Measurements from ENCODE around the gene PCLO. TPM values are rescaled to one million over a fixed set of nuclear protein-coding genes. Genes with fewer than 3 reads are reported as not detected.

Gene PCLO
- total and polyA plus RNA-seq, 9 of the 15 experiments (the other 6 are each of a cell fraction or from before 2014, with no cell fraction given), result under 0.01 to 0.01 TPM; not detected in 7

- no peak for TF ChIP-seq FOS (IDR thresholded peaks at IDR 0.05; ENCODE audit: extremely low read depth, insufficient read length)
- TF ChIP-seq, protein P1, sequence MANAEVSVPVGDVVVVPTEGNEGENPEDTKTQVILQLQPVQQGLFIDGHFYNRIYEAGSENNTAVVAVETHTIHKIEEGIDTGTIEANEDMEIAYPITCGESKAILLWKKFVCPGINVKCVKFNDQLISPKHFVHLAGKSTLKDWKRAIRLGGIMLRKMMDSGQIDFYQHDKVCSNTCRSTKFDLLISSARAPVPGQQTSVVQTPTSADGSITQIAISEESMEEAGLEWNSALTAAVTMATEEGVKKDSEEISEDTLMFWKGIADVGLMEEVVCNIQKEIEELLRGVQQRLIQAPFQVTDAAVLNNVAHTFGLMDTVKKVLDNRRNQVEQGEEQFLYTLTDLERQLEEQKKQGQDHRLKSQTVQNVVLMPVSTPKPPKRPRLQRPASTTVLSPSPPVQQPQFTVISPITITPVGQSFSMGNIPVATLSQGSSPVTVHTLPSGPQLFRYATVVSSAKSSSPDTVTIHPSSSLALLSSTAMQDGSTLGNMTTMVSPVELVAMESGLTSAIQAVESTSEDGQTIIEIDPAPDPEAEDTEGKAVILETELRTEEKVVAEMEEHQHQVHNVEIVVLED (CRISPR knock-in tag; IDR thresholded peaks at IDR 0.05), result no peak
- no peak for TF ChIP-seq PHB (CRISPR knock-in tag; IDR thresholded peaks at IDR 0.05)
- TF ChIP-seq NFATC3 (IDR thresholded peaks at IDR 0.05), result no peak
- TF ChIP-seq SAFB (IDR thresholded peaks at IDR 0.05; ENCODE audit: borderline replicate concordance, low read depth, low read length), result no peak
- no peak for TF ChIP-seq EP300 (IDR thresholded peaks at IDR 0.05; ENCODE audit: low read length)
- TF ChIP-seq, protein P2, sequence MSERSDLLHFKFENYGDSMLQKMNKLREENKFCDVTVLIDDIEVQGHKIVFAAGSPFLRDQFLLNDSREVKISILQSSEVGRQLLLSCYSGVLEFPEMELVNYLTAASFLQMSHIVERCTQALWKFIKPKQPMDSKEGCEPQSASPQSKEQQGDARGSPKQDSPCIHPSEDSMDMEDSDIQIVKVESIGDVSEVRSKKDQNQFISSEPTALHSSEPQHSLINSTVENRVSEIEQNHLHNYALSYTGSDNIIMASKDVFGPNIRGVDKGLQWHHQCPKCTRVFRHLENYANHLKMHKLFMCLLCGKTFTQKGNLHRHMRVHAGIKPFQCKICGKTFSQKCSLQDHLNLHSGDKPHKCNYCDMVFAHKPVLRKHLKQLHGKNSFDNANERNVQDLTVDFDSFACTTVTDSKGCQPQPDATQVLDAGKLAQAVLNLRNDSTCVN (CRISPR knock-in tag; IDR thresholded peaks at IDR 0.05), result no peak
- no peak for TF ChIP-seq SNRNP70 (optimal IDR thresholded peaks at IDR 0.05; ENCODE audit: low read depth, low read length)
- TF ChIP-seq ZNF143 (CRISPR knock-in tag; IDR thresholded peaks at IDR 0.05), result no peak
- TF ChIP-seq SP2 (IDR thresholded peaks at IDR 0.05; ENCODE audit: extremely low read depth, low read depth, low read length, poor library complexity, severe bottlenecking), result no peak
- TF ChIP-seq SRSF9 (IDR thresholded peaks at IDR 0.05; ENCODE audit: borderline replicate concordance, low read depth, low read length), result no peak
- TF ChIP-seq RERE (CRISPR knock-in tag; IDR thresholded peaks at IDR 0.05; ENCODE audit: borderline replicate concordance), result no peak
Observed at GRCh38 chr7:83142365-83142764, 20.3 kb downstream of the PCLO start (continued).
